A673 (cell line): ENCODE measurements around the gene ANO1.

Experiments used
- CTCF ChIP-seq: fragments of 300-800, 200-600 bp; sonication (generic); conservative IDR thresholded peaks from 2 replicates; pipeline ENCODE4 v1.5.1; 2017; ENCODE audit warnings: low read depth, mild to moderate bottlenecking, antibody characterized with exemption, low read length, moderate library complexity, mixed read lengths
- EZH2 ChIP-seq: fragments of 200-600 bp; sonication (generic); IDR thresholded peaks from 2 replicates; pipeline ENCODE4 v1.6.1; 2017; ENCODE audit warnings: borderline replicate concordance, low read depth, mild to moderate bottlenecking, mixed read lengths, antibody characterized with exemption, low read length; ENCODE audit not compliant: poor library complexity, severe bottlenecking

DNA sequence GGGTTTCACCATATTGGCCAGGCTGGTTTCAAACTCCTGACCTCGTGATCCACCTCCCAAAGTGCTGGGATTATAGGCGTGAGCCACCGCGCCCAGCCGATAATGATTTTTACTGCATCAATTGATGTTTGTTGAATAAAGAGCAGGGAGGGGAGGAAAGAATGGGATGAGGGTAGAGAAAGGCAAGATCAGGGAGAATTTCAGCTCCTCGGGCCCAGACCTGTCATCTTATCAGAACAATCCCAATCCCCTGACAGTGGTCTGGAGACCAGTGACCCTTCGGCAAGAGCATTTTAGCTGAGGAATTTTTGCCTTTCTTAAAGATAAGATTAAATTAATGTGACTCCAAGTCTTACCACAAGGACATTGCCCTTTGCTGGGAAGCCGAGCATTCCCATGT, 15.0 kb upstream of the ANO1 start:
- no peak for TF ChIP-seq CTCF
- no peak for TF ChIP-seq EZH2
